GM12864 (cell line): ENCODE measurements around the gene BMPER.

Experiments
- DNase-seq: peaks from one replicate; pipeline ENCODE4 v3.0.0-alpha.2; 2011; ENCODE audit warnings: low read depth
- H3K4me3 ChIP-seq: 2 replicates; pipeline ENCODE4 v1.5.1; 2011; ENCODE audit warnings: mild to moderate bottlenecking, low read depth, low read length, control low read depth
- TF ChIP-seq, protein P1 (sequence below): IDR thresholded peaks from 2 replicates; pipeline ENCODE4 v1.5.1; 2011; ENCODE audit warnings: low read depth, mild to moderate bottlenecking, moderate library complexity, low read length, control low read depth, inconsistent platforms; ENCODE audit errors: missing control alignments

The BMPER gene

DNA sequence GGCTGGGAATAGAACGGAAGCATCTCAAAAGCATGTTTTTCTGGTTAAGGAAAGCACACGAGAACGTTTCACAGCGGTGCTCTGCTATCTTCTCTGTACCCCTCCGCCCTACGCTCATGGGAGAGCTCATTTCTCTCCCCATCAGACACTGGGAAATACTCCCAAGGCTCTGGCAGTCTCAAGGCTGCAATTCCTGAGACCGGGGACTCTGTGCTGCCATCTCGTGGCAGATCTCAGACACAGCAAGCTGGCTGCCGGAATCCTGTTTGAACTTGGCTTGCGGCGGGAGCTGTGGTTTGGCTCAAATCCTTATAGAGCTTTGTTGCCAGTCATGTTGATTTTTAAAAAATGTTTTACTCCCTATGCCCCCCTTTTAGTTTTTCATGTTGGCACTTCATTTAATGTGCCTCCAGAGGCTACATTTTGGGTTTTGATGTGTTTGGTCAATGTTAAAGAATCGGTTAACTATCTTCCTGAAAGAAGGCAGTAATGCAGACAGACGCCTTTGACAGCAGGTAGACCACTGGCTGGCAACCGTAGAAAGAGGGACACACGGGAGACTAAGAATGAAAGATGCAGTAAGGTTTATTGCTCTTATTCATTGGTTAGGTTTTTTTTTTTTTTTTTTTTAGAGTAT, 27.6 kb downstream of the BMPER start:
- DNase-seq, result peak; percentile 8
- TF ChIP-seq, protein P1, sequence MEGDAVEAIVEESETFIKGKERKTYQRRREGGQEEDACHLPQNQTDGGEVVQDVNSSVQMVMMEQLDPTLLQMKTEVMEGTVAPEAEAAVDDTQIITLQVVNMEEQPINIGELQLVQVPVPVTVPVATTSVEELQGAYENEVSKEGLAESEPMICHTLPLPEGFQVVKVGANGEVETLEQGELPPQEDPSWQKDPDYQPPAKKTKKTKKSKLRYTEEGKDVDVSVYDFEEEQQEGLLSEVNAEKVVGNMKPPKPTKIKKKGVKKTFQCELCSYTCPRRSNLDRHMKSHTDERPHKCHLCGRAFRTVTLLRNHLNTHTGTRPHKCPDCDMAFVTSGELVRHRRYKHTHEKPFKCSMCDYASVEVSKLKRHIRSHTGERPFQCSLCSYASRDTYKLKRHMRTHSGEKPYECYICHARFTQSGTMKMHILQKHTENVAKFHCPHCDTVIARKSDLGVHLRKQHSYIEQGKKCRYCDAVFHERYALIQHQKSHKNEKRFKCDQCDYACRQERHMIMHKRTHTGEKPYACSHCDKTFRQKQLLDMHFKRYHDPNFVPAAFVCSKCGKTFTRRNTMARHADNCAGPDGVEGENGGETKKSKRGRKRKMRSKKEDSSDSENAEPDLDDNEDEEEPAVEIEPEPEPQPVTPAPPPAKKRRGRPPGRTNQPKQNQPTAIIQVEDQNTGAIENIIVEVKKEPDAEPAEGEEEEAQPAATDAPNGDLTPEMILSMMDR, result peak; percentile 95
- H3K4me3 ChIP-seq, result no peak overlapping the region

DNA sequence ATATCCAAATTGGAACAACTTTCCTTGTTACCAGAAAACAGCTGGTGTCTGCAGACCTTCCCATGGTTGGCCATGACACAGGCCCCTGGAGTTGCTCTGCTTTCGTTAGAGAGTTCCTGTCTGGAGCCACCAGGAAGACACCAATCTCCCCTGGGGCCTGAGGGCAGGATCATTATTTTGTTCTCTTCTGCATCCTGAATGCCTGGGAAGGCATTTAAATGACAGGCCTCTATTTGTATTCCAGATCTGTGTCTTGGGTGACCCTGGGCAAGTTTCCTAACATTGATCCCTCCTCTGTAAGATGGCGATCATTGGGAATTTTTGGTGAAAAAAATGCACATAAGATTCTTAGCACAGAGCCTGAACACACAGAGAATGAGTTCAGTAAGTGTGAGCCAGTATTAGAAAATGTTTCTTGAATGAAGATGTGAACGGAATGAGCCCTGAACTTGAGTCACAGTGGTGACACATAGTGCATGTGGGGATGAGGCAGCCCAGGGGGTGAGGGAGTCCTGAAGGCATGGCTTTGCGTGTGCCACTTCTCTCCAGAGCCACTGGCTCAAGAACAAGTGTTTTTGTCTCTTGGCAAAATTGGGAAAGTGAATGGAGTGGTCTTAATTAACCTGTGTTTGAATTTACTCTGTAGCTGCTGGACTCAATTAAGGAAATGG, 28.4 kb downstream of the BMPER start:
- H3K4me3 ChIP-seq, result no peak overlapping the region
- no peak for DNase-seq
- TF ChIP-seq, protein P1, result no peak

DNA sequence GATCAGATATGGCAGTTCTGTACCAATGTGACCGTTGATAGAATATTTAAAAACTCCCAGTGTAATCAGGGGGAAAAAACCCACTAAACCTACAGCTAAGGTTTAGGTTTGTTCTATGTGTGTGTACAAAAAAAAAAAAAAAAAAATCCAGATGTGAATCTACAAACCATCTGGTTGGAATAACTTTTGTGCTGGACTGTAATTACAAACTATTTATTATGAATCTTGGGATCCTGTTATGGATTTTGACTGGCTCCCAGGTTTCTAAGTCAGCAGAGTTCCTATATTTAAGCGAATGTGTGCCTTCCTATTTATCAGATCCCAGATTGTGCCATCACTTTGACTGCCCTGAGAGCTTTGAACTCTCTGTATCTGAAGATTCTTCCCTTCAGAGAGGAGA, 29.1 kb downstream of the BMPER start:
- no peak overlapping the region for H3K4me3 ChIP-seq
- no peak for DNase-seq
- TF ChIP-seq, protein P1, result no peak

DNA sequence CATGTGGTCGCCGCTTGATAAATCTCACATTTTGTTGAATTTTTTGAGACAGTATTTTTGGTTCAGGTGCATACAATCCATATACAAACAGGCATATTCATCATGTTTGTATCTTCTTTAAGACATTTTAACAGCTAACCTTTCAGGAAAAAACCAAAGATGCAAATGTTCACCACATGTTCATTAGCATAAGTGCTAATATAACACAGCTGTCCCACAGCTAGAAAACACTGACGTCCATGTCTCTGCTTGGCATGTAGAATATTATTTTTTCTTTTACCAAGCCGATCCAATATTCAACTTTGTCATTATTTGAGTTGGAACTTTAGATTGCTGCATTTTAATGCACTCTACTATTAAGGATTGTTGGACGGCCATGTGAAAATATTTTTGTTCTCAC, 31.2 kb downstream of the BMPER start:
- TF ChIP-seq, protein P1, result no peak
- no peak overlapping the region for H3K4me3 ChIP-seq
- DNase-seq, result no peak

DNA sequence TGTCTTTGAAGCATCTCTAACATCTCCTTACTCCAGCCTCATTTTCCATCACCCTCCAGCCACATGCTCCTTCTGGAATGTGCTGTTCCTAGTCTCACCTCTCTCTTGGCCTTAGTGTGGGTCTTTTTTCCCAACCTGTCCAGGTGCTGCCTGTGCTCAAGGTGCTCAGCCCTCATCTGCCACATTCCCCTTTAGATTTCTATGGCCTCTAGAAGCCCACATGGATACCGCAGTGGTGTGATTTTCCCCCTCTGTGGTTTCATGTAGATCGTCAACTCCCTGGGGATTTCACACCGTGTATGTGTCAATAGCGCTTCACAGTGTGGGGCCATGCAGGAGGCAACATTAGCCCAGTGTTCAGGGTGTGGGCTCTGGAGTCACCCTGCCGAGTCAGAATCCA, 32.5 kb downstream of the BMPER start:
- TF ChIP-seq, protein P1, result no peak
- H3K4me3 ChIP-seq, result no peak overlapping the region
- DNase-seq, result no peak

DNA sequence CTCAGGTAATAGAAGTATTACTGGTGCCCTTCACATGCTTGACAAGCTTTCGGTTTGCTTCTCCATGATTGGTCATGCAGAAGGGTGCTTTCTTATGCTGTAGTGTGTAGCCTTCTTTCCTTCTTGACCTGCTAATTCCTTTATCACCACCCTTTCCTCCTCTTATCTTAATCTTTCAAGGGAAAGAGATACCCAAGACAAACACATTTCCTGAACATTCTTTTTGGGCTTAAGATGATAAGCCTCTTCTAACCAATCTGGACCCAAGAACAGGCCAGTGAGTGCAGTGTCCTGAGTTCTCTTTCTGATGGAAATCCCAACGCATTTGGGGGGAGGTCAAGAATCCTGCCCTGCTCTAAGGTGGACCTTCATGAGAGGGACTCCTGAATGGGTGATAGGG, 33.8 kb downstream of the BMPER start:
- TF ChIP-seq, protein P1, result no peak
- no peak for DNase-seq

DNA sequence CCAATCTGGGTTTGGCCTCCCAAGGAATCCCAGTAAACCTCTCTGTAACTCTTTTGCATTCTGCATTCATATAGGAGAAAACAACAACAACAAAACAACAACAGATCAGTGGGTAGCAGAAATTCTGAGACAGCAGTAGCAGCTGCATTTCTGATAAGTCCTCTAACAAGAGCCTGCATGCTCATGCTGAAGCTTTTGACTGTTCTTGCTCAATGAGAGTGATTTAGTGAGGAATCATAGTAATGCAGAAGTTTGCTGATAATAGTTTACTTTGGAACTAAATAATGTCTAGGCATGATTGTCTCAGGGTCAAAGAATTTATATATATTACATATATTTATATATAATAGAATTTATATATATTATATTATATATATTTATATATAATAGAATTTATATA, 35.2 kb downstream of the BMPER start:
- no peak for DNase-seq
- no peak overlapping the region for H3K4me3 ChIP-seq
- TF ChIP-seq, protein P1, result no peak

More for the DNA sequence above, 33.8 kb downstream of the BMPER start:
- H3K4me3 ChIP-seq, result no peak overlapping the region
